ENCODE data around the gene C1orf198. TPM values are rescaled to one million over a fixed set of nuclear protein-coding genes. Genes with fewer than 3 reads are reported as not detected.

The C1orf198 gene
- total and polyA plus RNA-seq, 12 donors, result 26.0 to 66.0 (median 42.9) TPM

DNA sequence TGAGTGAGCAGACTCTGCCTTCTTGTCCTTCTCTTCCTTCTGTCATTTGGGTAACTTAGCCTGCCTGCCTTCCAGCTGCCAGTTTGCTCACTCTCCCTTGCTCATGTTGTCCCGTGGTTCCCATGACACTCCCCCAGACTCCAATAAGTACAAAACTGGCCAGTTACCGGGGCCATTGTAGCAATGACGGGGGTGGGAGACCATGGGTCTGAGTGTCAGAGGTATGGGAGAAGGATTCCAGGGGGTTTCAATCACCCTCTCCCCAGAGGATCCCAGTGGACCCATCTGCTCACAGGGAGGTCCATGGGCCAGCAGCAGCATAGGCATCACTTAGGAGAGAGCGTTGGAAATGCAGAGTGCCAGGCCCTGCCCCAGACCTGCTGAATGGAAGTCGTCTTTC, 69.8 kb downstream of the C1orf198 start:
- intact Hi-C loops (cut with DNase I), result loop anchor here (1.0 to 10.0 kb wide), 7 partner anchors 118 to 419 kb away; no protein-coding TSS in a partner anchor
- 91 to 92% methylated on average over 5 of the region's 5 CpGs for WGBS, 2 donors
- H3K27ac ChIP-seq, result no peak overlapping the region
- no peaks in the 10 kb centered on the region for H3K36me3 ChIP-seq
- TF ChIP-seq, protein P1, sequence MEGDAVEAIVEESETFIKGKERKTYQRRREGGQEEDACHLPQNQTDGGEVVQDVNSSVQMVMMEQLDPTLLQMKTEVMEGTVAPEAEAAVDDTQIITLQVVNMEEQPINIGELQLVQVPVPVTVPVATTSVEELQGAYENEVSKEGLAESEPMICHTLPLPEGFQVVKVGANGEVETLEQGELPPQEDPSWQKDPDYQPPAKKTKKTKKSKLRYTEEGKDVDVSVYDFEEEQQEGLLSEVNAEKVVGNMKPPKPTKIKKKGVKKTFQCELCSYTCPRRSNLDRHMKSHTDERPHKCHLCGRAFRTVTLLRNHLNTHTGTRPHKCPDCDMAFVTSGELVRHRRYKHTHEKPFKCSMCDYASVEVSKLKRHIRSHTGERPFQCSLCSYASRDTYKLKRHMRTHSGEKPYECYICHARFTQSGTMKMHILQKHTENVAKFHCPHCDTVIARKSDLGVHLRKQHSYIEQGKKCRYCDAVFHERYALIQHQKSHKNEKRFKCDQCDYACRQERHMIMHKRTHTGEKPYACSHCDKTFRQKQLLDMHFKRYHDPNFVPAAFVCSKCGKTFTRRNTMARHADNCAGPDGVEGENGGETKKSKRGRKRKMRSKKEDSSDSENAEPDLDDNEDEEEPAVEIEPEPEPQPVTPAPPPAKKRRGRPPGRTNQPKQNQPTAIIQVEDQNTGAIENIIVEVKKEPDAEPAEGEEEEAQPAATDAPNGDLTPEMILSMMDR (IDR thresholded peaks at IDR 0.05), result no peak
- ATAC-seq (no peak), DNase-seq (no peak)
- no peaks in the 10 kb centered on the region for H3K27me3 ChIP-seq
- no peaks in the 10 kb centered on the region for H3K9me3 ChIP-seq
- H3K4me1 ChIP-seq, result no peaks in the 10 kb centered on the region
- H3K4me3 ChIP-seq, result no peak overlapping the region

DNA sequence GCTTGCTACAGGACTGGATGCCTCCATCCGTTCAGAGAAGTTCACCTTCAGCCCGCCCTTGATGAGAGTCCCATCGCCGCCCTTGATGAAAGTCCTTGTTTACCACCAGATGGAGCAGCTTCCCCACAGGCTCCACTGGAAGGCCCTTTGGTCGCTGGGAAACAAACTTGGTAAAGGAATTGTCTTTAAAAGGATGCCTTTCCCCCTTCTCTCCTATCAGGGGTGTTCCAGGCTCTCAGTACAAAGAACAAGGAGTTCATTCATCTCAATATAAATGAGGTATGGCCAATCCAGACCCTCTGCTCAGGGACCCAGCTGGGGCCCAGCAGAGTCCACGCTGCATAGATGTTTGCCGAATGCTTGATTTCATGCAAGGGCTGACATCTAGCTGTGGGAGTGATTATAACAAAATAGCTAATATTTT, 70.4 kb downstream of the C1orf198 start:
- ATAC-seq (peak; percentile 81 to 93 (median 90)), DNase-seq (peak; percentile 41 to 75)
- Histone ChIP-seq H3K4me1 (no peaks in the 10 kb centered on the region), H3K36me3 (no peaks in the 10 kb centered on the region), H3K9me3 (no peaks in the 10 kb centered on the region), H3K27ac (no peak overlapping the region), H3K4me3 (no peak overlapping the region), H3K27me3 (no peaks in the 10 kb centered on the region)
- intact Hi-C loops (cut with DNase I), result loop anchor here (1.0 to 10.0 kb wide), 7 partner anchors 119 to 419 kb away; no protein-coding TSS in a partner anchor
- 26 to 29% methylated on average over 7 of the region's 7 CpGs for WGBS, 2 donors
- TF ChIP-seq, protein P1 (IDR thresholded peaks at IDR 0.05), result peak; percentile 60 to 90 (median 78)

DNA sequence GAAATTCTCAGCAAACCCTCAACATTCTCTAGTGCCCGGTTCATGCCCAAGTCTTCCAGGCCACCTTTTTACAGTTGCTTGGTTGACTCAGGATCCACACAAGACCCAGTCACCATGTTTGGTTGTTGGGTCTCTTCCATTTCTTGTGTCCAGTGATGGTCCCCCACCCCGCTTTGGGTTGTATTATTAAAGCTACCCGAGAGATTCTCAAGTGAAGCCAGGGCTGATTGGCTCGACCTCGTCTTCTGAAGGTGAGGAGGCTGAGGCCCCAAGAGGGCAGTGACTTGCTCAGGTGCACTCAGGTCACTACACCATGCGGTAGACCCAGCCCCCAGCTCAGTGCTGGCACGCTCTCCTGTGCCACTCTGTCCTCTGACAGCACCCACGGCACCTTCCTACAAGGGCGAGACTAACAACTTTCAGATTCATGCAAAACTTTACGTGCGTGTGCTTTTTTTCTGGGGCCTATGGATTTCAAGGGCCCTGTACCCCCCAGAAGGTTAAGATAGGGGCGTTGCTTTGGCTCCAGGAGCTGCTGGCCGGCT, 70.9 kb downstream of the C1orf198 start:
- Histone ChIP-seq H3K27me3 (no peaks in the 10 kb centered on the region), H3K4me1 (no peaks in the 10 kb centered on the region), H3K36me3 (no peaks in the 10 kb centered on the region), H3K9me3 (no peaks in the 10 kb centered on the region), H3K4me3 (no peak overlapping the region), H3K27ac (no peak overlapping the region)
- ATAC-seq, result peak in 2 of 8 donors; percentile 25 to 43
- TF ChIP-seq, protein P1 (IDR thresholded peaks at IDR 0.05), result no peak
- intact Hi-C loops (cut with DNase I), result loop anchor here in 6 of 10 donors (2.0 to 10.0 kb wide), 4 partner anchors 413 to 420 kb away; no protein-coding TSS in a partner anchor
- DNase-seq, result no peak
- 77 to 80% methylated on average over 13 of the region's 13 CpGs for WGBS, 2 donors

DNA sequence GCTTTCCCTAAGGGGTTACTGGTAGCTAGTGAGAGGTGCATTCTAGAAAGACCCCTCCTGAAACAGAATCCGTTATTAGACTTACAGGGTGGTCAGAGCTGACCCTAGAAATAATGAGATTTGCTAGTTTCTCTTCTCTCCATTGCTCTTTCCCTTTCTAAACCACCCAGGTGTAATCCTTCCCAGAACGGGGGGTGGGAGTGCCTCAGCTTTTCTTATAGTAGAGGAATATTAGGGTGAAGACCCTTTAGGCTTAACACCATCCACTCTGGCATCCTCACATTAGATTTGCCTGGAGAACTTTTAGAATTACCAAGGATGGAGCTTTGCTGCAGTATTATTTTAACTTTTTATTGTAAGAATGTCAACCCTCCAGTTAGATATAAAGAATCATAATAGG, 71.7 kb downstream of the C1orf198 start:
- TF ChIP-seq, protein P1 (IDR thresholded peaks at IDR 0.05), result no peak
- H3K4me1 ChIP-seq, result no peaks in the 10 kb centered on the region
- WGBS, 2 donors, result 42 to 74% methylated on average over 2 of the region's 2 CpGs
- ATAC-seq (no peak), DNase-seq (no peak)
- H3K27ac ChIP-seq, result no peak overlapping the region
- H3K36me3 ChIP-seq, result no peaks in the 10 kb centered on the region
- intact Hi-C loops (cut with DNase I), result loop anchor here in 6 of 10 donors (2.0 to 10.0 kb wide), 4 partner anchors 414 to 421 kb away; no protein-coding TSS in a partner anchor
- H3K27me3 ChIP-seq, result no peaks in the 10 kb centered on the region
- no peaks in the 10 kb centered on the region for H3K9me3 ChIP-seq
- no peak overlapping the region for H3K4me3 ChIP-seq
